Measurements from ENCODE around the gene PACS2. TPM values are rescaled to one million over a fixed set of nuclear protein-coding genes. Genes with fewer than 3 reads are reported as not detected.

Gene PACS2
- total RNA-seq, 3 donors from 2014 or later (not counting 1 experiment from before 2014, with no cell fraction given) = 58.4 to 76.5 (median 69.2) TPM

DNA sequence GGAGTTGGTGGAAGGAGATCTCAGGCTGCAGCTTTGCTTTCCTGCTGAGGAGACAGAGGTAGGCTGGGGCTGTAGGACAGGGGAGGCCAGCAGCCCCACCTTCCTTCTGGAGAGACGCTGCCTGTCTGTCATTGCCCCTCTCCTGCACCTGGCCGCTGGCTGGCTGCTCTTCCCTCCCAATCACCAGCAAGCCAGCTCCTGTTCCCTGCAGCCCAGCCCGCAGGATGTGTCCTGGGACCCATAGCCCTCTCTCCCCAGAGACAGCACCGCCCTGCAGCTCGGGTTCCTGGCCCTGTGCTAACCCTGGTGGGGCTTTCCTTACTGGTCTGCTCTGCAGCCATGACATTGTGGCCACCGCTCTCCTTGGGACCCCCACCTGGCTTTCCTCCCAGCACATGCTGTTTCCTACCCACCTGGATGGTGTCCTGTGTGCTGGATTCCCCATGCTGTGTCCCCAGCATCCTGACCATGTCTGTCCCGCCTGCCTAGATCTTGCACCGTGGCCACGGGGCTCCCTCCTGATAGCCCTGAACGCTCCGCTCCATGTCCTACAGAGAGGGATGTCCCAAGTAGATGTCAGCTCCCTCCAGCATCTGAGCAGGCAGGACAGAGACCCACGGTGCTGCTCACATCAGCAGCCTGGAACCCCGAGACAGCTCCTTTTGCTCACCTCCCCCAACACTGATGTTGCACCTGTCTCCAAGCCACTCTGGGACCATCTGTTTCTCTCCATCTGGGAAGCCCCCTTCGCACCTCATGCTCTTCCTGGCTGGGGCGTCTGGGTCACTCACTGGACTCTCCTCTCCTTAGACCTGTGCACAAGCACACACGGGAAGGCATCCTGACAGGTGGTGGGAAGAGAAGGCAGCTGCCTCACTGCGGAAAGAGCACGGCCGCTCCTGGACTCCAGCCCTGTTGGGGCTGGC lies 104.0 kb downstream of the PACS2 start:
- TF ChIP-seq, protein P1, sequence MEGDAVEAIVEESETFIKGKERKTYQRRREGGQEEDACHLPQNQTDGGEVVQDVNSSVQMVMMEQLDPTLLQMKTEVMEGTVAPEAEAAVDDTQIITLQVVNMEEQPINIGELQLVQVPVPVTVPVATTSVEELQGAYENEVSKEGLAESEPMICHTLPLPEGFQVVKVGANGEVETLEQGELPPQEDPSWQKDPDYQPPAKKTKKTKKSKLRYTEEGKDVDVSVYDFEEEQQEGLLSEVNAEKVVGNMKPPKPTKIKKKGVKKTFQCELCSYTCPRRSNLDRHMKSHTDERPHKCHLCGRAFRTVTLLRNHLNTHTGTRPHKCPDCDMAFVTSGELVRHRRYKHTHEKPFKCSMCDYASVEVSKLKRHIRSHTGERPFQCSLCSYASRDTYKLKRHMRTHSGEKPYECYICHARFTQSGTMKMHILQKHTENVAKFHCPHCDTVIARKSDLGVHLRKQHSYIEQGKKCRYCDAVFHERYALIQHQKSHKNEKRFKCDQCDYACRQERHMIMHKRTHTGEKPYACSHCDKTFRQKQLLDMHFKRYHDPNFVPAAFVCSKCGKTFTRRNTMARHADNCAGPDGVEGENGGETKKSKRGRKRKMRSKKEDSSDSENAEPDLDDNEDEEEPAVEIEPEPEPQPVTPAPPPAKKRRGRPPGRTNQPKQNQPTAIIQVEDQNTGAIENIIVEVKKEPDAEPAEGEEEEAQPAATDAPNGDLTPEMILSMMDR (IDR thresholded peaks at IDR 0.05) = no peak
- Mint-ChIP-seq H3K4me3 (peak overlapping the region; percentile 76), H3K27me3 (ENCODE audit: low read depth in 2 of 2) (peaks cover 0 to 3% of the 10 kb centered on the region in 2 donors), H3K36me3 (no peaks in the 10 kb centered on the region), H3K4me1 (peaks cover 25 to 34% of the 10 kb centered on the region in 2 donors), H3K9me3 (no peaks in the 10 kb centered on the region), H3K27ac (peak overlapping the region in 1 of 2 donors; percentile 65)
- Histone ChIP-seq H3K4me1 (ENCODE audit: control insufficient read depth, insufficient read depth, low read length) (peaks cover 53% of the 10 kb centered on the region), H3K27ac (ENCODE audit: low read length) (no peak overlapping the region), H3K36me3 (ENCODE audit: control insufficient read depth, insufficient read depth, low read length) (no peaks in the 10 kb centered on the region), H3K9me3 (ENCODE audit: control insufficient read depth, insufficient read depth, low read length) (no peaks in the 10 kb centered on the region), H3K27me3 (ENCODE audit: control insufficient read depth, insufficient read depth, low read length) (peaks cover 3% of the 10 kb centered on the region), H3K4me3 (ENCODE audit: low read length) (no peak overlapping the region)
- no peak for DNase-seq
- 89% methylated on average over 19 of the region's 19 CpGs for WGBS (ENCODE audit: insufficient coverage)
- ATAC-seq = no peak
- intact Hi-C loops (cut with micrococcal nuclease) = loop anchor here (5.0 kb wide), 1 partner anchor 46 kb away; no protein-coding TSS in a partner anchor

DNA sequence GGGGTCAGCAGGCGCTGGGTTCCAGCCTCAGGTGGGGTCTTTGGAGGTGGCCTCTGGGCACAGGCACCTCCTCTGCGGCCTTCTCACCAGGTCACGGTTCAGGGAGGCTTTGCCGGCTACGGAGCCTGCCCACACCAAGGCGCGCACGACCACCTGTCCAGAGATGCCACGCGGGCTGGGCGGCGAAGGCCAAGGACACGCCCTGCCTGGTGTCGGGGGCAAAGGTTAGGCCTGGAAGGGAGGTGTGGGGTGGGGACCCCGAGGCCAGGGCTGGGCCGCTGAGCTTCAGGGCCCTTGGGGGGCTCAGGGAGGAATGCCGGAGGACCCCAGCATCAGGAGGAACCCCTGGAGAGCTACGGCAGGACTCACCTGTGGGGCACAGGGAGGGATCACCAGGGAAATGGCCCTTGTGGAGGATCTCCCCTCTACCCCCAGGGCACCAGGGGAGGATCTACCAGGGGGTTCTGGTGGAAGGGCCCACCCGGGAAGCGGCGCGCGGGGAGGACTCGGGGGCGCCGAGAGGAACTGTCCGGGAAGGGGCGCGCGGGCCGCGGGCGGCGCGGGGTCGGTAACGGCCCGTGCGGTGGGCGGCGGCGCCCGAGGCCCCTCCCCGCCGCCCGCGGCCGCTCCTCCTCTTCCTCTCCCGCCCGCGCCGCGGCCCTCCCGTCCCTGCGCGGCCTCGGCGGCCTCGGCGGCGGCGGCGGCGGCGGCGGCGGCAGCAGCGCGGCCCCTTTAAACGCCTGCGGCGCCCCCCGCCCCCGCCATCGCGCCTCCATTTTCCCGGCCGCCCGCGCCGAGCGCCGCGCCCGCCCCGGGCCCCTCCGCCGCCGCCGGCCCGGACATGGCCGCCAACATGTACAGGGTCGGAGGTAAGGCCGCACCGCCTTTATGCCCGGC lies 104.9 kb downstream of the PACS2 start, which contains the start of gene MTA1:
MTA1 (plus strand) TSS at position 633 of the 897 bp plus-strand sequence; CDS start at position 842, 209 bp downstream.
- intact Hi-C loops (cut with micrococcal nuclease) = loop anchor here (5.0 kb wide), 1 partner anchor 47 kb away; no protein-coding TSS in a partner anchor
- 6% methylated on average over 96 of the region's 96 CpGs for WGBS (ENCODE audit: insufficient coverage)
- TF ChIP-seq, protein P1 (IDR thresholded peaks at IDR 0.05) = no peak
- H3K4me1 Mint-ChIP-seq = peaks cover 29 to 37% of the 10 kb centered on the region in 2 donors
- ATAC-seq = peak; percentile 66 to 69 (median 69)
- no peaks in the 10 kb centered on the region for H3K9me3 ChIP-seq (ENCODE audit: control insufficient read depth, insufficient read depth, low read length)
- H3K36me3 Mint-ChIP-seq = no peaks in the 10 kb centered on the region
- peaks cover 50% of the 10 kb centered on the region for H3K4me1 ChIP-seq (ENCODE audit: control insufficient read depth, insufficient read depth, low read length)
- peaks cover under 1% of the 10 kb centered on the region for H3K27me3 ChIP-seq (ENCODE audit: control insufficient read depth, insufficient read depth, low read length)
- peak within 1 kb of the TSS; percentile 87 for H3K4me3 Mint-ChIP-seq
- H3K4me3 ChIP-seq (ENCODE audit: low read length) = peak within 1 kb of the TSS; percentile 63
- peak within 1 kb of the TSS; percentile 46 to 86 for H3K27ac Mint-ChIP-seq
- DNase-seq = peak; percentile 44 to 75
- no peaks in the 10 kb centered on the region for H3K27me3 Mint-ChIP-seq (ENCODE audit: low read depth in 2 of 2)
- H3K36me3 ChIP-seq (ENCODE audit: control insufficient read depth, insufficient read depth, low read length) = no peaks in the 10 kb centered on the region
- H3K27ac ChIP-seq (ENCODE audit: low read length) = peak within 1 kb of the TSS; percentile 47
- H3K9me3 Mint-ChIP-seq = no peaks in the 10 kb centered on the region

DNA sequence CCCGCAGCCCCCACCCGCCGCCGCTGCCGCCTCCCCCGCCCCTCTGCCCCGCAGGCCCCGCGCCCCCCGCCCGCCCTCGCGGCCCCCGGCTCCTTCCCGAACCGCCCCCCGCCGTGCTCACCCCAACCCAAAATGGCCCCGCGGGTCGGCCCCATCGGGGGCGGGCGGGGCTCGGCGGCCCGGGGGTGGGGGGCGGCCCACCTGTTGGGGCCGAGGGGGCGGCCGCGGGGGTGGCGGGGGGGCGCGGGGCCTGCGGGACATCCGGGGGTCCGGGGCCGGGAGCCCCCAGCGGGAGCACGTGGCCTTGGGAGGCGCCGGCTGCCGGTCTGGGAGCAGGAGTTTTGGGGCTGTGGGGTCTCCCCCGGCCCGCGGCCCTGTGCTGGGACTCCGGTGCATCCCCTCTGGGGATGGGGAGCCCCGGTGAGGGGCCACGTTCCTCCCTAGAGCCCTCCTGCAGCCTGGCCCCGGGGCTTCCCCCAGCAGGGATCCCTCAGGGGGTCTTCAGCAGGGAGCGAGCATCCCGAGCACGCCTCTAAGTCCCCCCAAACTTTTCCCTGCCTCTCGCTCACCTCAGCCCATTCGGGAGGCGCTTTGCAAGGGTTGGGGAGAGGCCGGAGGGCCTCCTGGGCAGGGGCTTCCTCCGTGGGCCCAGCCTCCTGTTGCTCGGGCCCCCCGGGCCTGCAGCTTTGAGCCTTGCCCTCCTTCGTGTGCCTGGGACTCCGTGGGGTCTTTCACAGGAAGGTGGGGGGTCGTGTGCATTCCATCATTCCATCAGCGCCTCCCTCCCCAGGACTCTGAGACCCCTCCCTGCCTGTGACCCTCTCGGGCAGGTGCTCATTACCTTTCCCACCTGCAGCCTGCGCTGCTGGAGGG lies 105.8 kb downstream of the PACS2 start:
- Mint-ChIP-seq H3K27me3 (ENCODE audit: low read depth in 2 of 2) (no peaks in the 10 kb centered on the region), H3K4me1 (peaks cover 29 to 37% of the 10 kb centered on the region in 2 donors), H3K27ac (peak overlapping the region; percentile 46 to 86), H3K9me3 (no peaks in the 10 kb centered on the region), H3K4me3 (peak overlapping the region; percentile 87), H3K36me3 (no peaks in the 10 kb centered on the region)
- Histone ChIP-seq H3K4me3 (ENCODE audit: low read length) (peak overlapping the region; percentile 63), H3K27me3 (ENCODE audit: control insufficient read depth, insufficient read depth, low read length) (no peaks in the 10 kb centered on the region), H3K36me3 (ENCODE audit: control insufficient read depth, insufficient read depth, low read length) (no peaks in the 10 kb centered on the region), H3K27ac (ENCODE audit: low read length) (no peak overlapping the region), H3K4me1 (ENCODE audit: control insufficient read depth, insufficient read depth, low read length) (peaks cover 43% of the 10 kb centered on the region), H3K9me3 (ENCODE audit: control insufficient read depth, insufficient read depth, low read length) (no peaks in the 10 kb centered on the region)
- DNase-seq (no peak), ATAC-seq (peak in 1 of 3 donors; percentile 7)
- intact Hi-C loops (cut with micrococcal nuclease) = no loop called here
- TF ChIP-seq, protein P1 (IDR thresholded peaks at IDR 0.05) = no peak
- 3% methylated on average over 58 of the region's 67 CpGs for WGBS (ENCODE audit: insufficient coverage)
